Mesendoderm (in vitro differentiated cells): ENCODE data around the gene LRIG1.

Source experiments
- DNase-seq: peaks from one replicate; pipeline ENCODE4 v3.0.0; 2013
- H2AK5ac ChIP-seq: 2 replicates; pipeline ENCODE4 v1.6.1; 2013; ENCODE audit warnings: low read length, inconsistent platforms
- H2BK120ac ChIP-seq: 2 replicates; pipeline ENCODE4 v1.6.1; 2013; ENCODE audit warnings: low read depth, mild to moderate bottlenecking, low read length, moderate library complexity, mixed read lengths
- H2BK15ac ChIP-seq: replicated peaks from 2 replicates; pipeline ENCODE4 v1.6.1; 2013; ENCODE audit warnings: low read depth, mild to moderate bottlenecking, moderate library complexity
- H2BK5ac ChIP-seq: 2 replicates; pipeline ENCODE4 v1.6.1; 2013; ENCODE audit warnings: low read length, inconsistent platforms
- H3K18ac ChIP-seq: 2 replicates; pipeline ENCODE4 v1.6.1; 2013; ENCODE audit warnings: mild to moderate bottlenecking, low read length, mixed read lengths
- H3K23ac ChIP-seq: one replicate; pipeline ENCODE4 v1.6.1; 2013; ENCODE audit warnings: low read length
- H3K27ac ChIP-seq: 2 replicates; pipeline ENCODE4 v1.5.1; 2013; ENCODE audit warnings: low read depth, mild to moderate bottlenecking, inconsistent platforms, low read length, moderate library complexity
- H3K27me3 ChIP-seq: 2 replicates; pipeline ENCODE4 v1.6.1; 2013; ENCODE audit warnings: low read length, control low read depth, mild to moderate bottlenecking, inconsistent platforms; ENCODE audit not compliant: insufficient read depth, poor library complexity
- H3K36me3 ChIP-seq: 2 replicates; pipeline ENCODE4 v1.6.1; 2013; ENCODE audit warnings: low read length, inconsistent platforms; ENCODE audit not compliant: control insufficient read depth, insufficient read depth
- H3K4ac ChIP-seq: one replicate; pipeline ENCODE4 v1.6.1; 2013; ENCODE audit warnings: low read depth, mild to moderate bottlenecking, low read length, moderate library complexity
- H3K4me1 ChIP-seq: 2 replicates; pipeline ENCODE4 v1.6.1; 2013; ENCODE audit warnings: low read depth, low read length, inconsistent platforms; ENCODE audit not compliant: control insufficient read depth
- H3K4me2 ChIP-seq: 2 replicates; pipeline ENCODE4 v1.6.1; 2013; ENCODE audit warnings: low read length
- H3K4me3 ChIP-seq: 2 replicates; pipeline ENCODE4 v1.5.1; 2013; ENCODE audit warnings: mild to moderate bottlenecking, low read length
- H3K56ac ChIP-seq: one replicate; pipeline ENCODE4 v1.6.1; 2013; ENCODE audit warnings: low read length
- H3K79me1 ChIP-seq: 2 replicates; pipeline ENCODE4 v1.6.1; 2013; ENCODE audit warnings: low read length, inconsistent platforms
- H3K79me2 ChIP-seq: 2 replicates; pipeline ENCODE4 v1.6.1; 2013; ENCODE audit warnings: mild to moderate bottlenecking, low read length; ENCODE audit not compliant: control insufficient read depth, insufficient read depth
- H3K9ac ChIP-seq: 2 replicates; pipeline ENCODE4 v1.6.1; 2013; ENCODE audit warnings: low read length, inconsistent platforms
- H4K5ac ChIP-seq: one replicate; pipeline ENCODE4 v1.6.1; 2013; ENCODE audit warnings: low read length
- H4K8ac ChIP-seq: one replicate; pipeline ENCODE4 v1.6.1; 2013; ENCODE audit warnings: low read depth, mild to moderate bottlenecking, control low read depth, low read length, moderate library complexity
- WGBS: extraction: QIAGEN DNeasy Blood & Tissue Kit; methylation state at CpG from one replicate; pipeline ENCODE4 v1.1.7; 2013; ENCODE audit warnings: low lambda C conversion rate, missing lambda C conversion rate; ENCODE audit not compliant: insufficient coverage; ENCODE audit errors: extremely low coverage; 5-methylcytosine and 5-hydroxymethylcytosine counted together

The LRIG1 gene

DNA sequence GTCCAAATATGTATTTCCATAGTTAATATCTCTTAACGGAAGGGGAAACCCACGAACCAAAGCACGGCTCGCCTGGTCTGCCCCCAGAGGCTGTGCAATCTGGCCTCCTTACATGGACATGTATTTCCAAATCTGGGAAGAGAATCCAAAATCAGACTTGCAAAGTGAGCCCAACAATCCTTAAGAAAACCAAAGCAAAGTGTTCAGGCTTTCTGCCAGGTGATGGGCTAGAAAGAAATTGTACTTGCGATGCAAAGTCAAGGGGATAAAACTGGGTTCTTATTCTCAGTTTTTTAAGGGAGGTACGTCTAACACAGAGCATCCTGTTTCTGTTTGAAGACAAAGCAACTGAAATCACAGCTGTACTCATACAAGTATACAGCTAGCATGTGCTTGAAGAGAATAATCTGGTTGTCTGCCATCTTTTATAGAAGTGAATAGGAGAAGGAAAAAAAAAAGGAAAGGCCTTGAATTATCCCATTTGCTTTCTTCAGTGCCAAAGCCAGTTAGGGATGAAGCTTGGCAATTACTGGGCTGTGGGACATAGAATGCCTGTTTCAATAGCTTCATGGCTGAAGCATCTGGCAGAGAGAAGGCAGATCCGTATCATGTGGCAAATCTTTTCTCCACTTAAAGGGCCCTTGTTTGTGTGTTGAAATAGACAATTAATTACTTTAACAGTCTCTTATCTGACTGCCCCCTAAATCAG lies 48.4 kb downstream of the LRIG1 start:
- H2AK5ac ChIP-seq = peak overlapping the region; percentile 20
- no CpG with 5 or more reads among the region's 7 CpGs for WGBS
- H3K4me1 ChIP-seq = peaks cover 20% of the 10 kb centered on the region
- H3K9ac ChIP-seq = peak overlapping the region; percentile 12
- H4K8ac ChIP-seq = no peak overlapping the region
- no peak overlapping the region for H3K27ac ChIP-seq
- H3K79me1 ChIP-seq = peaks cover 6% of the 10 kb centered on the region
- H2BK120ac ChIP-seq = no peak overlapping the region
- DNase-seq = peak; percentile 75
- peak overlapping the region; percentile 14 for H2BK5ac ChIP-seq
- H3K36me3 ChIP-seq = peaks cover 2% of the 10 kb centered on the region
- no peak overlapping the region for H4K5ac ChIP-seq
- H3K27me3 ChIP-seq = no peaks in the 10 kb centered on the region
- no peak overlapping the region for H2BK15ac ChIP-seq
- no peak overlapping the region for H3K18ac ChIP-seq
- no peaks in the 10 kb centered on the region for H3K79me2 ChIP-seq
- H3K23ac ChIP-seq = no peak overlapping the region
- no peak overlapping the region for H3K4me2 ChIP-seq
- peak overlapping the region; percentile 60 for H3K56ac ChIP-seq
- no peak overlapping the region for H3K4ac ChIP-seq
- H3K4me3 ChIP-seq = no peak overlapping the region

DNA sequence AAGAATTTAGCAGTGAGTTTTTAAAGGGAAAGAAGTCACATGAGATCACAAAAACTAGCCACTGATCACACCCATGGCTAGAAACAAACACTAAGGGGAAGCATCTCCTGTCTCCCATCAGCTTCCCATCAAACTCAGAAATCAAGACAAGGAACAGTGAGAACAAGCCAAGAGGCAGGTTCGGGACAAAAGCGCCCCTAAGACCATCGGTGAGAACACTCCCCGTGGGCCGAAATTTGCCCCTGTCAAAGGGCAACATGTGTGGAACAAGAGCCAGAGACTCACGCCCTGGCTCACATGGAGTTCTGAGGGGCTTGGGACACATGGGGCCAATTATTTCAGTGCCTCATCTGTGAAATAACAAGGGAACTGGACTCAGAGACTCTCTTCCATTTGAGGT lies 49.1 kb downstream of the LRIG1 start:
- Histone ChIP-seq H3K56ac (peak overlapping the region; percentile 64), H2BK5ac (no peak overlapping the region), H3K4ac (no peak overlapping the region), H4K5ac (no peak overlapping the region), H3K4me1 (peaks cover 20% of the 10 kb centered on the region), H3K27ac (no peak overlapping the region), H2BK120ac (no peak overlapping the region), H3K79me2 (peaks cover 2% of the 10 kb centered on the region), H2BK15ac (no peak overlapping the region), H3K4me3 (no peak overlapping the region), H2AK5ac (peak overlapping the region; percentile 61), H4K8ac (no peak overlapping the region), H3K23ac (no peak overlapping the region), H3K27me3 (no peaks in the 10 kb centered on the region), H3K36me3 (peaks cover 2% of the 10 kb centered on the region), H3K18ac (no peak overlapping the region), H3K9ac (no peak overlapping the region), H3K79me1 (peaks cover 6% of the 10 kb centered on the region), H3K4me2 (no peak overlapping the region)
- no CpG with 5 or more reads among the region's 6 CpGs for WGBS
- DNase-seq = no peak

GRCh38 chr3:66450390-66451022 lies 50.3 kb downstream of the LRIG1 start:
- Histone ChIP-seq H3K4ac (no peak overlapping the region), H3K23ac (no peak overlapping the region), H3K56ac (peak overlapping the region; percentile 9), H2BK120ac (no peak overlapping the region), H4K8ac (no peak overlapping the region), H3K36me3 (peaks cover 2% of the 10 kb centered on the region), H3K4me3 (no peak overlapping the region), H3K27me3 (no peaks in the 10 kb centered on the region), H3K79me1 (peaks cover 8% of the 10 kb centered on the region), H3K4me2 (no peak overlapping the region), H3K27ac (no peak overlapping the region), H3K18ac (no peak overlapping the region), H2BK5ac (peak overlapping the region; percentile 14), H3K4me1 (peaks cover 20% of the 10 kb centered on the region), H3K79me2 (peaks cover 2% of the 10 kb centered on the region), H3K9ac (no peak overlapping the region), H2BK15ac (no peak overlapping the region), H4K5ac (no peak overlapping the region), H2AK5ac (no peak overlapping the region)
- DNase-seq = no peak
- no CpG with 5 or more reads among the region's 4 CpGs for WGBS

GRCh38 chr3:66449411-66449974 lies 51.3 kb downstream of the LRIG1 start:
- H4K8ac ChIP-seq = no peak overlapping the region

GRCh38 chr3:66444146-66444644 lies 56.6 kb downstream of the LRIG1 start:
- Histone ChIP-seq H3K4me1 (peaks cover 36% of the 10 kb centered on the region), H3K4ac (peak overlapping the region; percentile 62), H3K79me1 (peaks cover 9% of the 10 kb centered on the region), H2BK120ac (no peak overlapping the region), H4K8ac (no peak overlapping the region), H3K4me3 (no peak overlapping the region), H3K56ac (peak overlapping the region; percentile 45), H3K27me3 (no peaks in the 10 kb centered on the region), H2AK5ac (peak overlapping the region; percentile 99), H3K79me2 (peaks cover 5% of the 10 kb centered on the region), H3K23ac (no peak overlapping the region), H2BK15ac (no peak overlapping the region), H4K5ac (peak overlapping the region; percentile 27), H3K9ac (no peak overlapping the region), H3K27ac (no peak overlapping the region), H3K18ac (peak overlapping the region; percentile 23), H2BK5ac (peak overlapping the region; percentile 28), H3K36me3 (peaks cover 2% of the 10 kb centered on the region), H3K4me2 (no peak overlapping the region)
- WGBS = no CpG with 5 or more reads among the region's 7 CpGs
- no peak for DNase-seq

More at GRCh38 chr3:66449411-66449974, 51.3 kb downstream of the LRIG1 start:
- H2BK120ac ChIP-seq = no peak overlapping the region
- no peak overlapping the region for H3K4me3 ChIP-seq
- H2BK5ac ChIP-seq = no peak overlapping the region
- H4K5ac ChIP-seq = no peak overlapping the region
- H3K36me3 ChIP-seq = peaks cover 2% of the 10 kb centered on the region
- H3K4ac ChIP-seq = no peak overlapping the region
- H3K56ac ChIP-seq = no peak overlapping the region
- H2BK15ac ChIP-seq = no peak overlapping the region
- H3K23ac ChIP-seq = no peak overlapping the region
- peaks cover 2% of the 10 kb centered on the region for H3K79me2 ChIP-seq
- no peak overlapping the region for H3K27ac ChIP-seq
- H3K79me1 ChIP-seq = peaks cover 6% of the 10 kb centered on the region
- no peak overlapping the region for H3K18ac ChIP-seq
- H3K9ac ChIP-seq = no peak overlapping the region
- no peak overlapping the region for H2AK5ac ChIP-seq
- DNase-seq = no peak
- H3K27me3 ChIP-seq = no peaks in the 10 kb centered on the region
- WGBS = no CpG with 5 or more reads among the region's 7 CpGs
- peaks cover 20% of the 10 kb centered on the region for H3K4me1 ChIP-seq
- H3K4me2 ChIP-seq = no peak overlapping the region
